HL-60 (cell line): ENCODE measurements around the gene CFAP157.

Source experiments
- DNase-seq, 2 experiments: peaks; one replicate each; pipeline ENCODE4 v3.0.0-alpha.2; 2010 to 2020; ENCODE audit warnings: low read depth in 1 of 2, low spot score in 1 of 2
- H3K27ac ChIP-seq: fragments of 250-450 bp; sonication (Bioruptor Pico); replicated peaks from 2 replicates; pipeline ENCODE4 v1.5.1; 2020; ENCODE audit warnings: mild to moderate bottlenecking, moderate library complexity
- H3K27me3 ChIP-seq: fragments of 250-450 bp; sonication (Bioruptor Pico); 2 replicates; pipeline ENCODE4 v1.5.1; 2021; ENCODE audit warnings: mild to moderate bottlenecking, moderate library complexity; ENCODE audit not compliant: insufficient read depth, poor library complexity, severe bottlenecking
- H3K4me3 ChIP-seq: replicated peaks from 2 replicates; pipeline ENCODE4 v1.5.1; 2011; ENCODE audit warnings: mild to moderate bottlenecking, control low read depth, low read length; ENCODE audit not compliant: insufficient read depth
- GABPA ChIP-seq: IDR thresholded peaks from 2 replicates; pipeline ENCODE4 v1.6.1; 2012; ENCODE audit warnings: low read depth
- POLR2AphosphoS5 ChIP-seq: IDR thresholded peaks from 2 replicates; pipeline ENCODE4 v1.6.1; 2012; ENCODE audit warnings: low read depth
- SPI1 ChIP-seq: IDR thresholded peaks from 2 replicates; pipeline ENCODE4 v1.6.1; 2012; ENCODE audit warnings: low read depth, mild to moderate bottlenecking, borderline replicate concordance
- TF ChIP-seq, protein P1 (sequence below): IDR thresholded peaks from one replicate; pipeline ENCODE4 v1.5.1; 2011; ENCODE audit warnings: low read length, control low read depth, inconsistent platforms; ENCODE audit not compliant: insufficient read depth
- TF ChIP-seq, protein P2 (sequence below): IDR thresholded peaks from 2 replicates; pipeline ENCODE4 v1.6.1; 2012; ENCODE audit warnings: low read depth; ENCODE audit not compliant: insufficient replicate concordance

The CFAP157 gene

DNA sequence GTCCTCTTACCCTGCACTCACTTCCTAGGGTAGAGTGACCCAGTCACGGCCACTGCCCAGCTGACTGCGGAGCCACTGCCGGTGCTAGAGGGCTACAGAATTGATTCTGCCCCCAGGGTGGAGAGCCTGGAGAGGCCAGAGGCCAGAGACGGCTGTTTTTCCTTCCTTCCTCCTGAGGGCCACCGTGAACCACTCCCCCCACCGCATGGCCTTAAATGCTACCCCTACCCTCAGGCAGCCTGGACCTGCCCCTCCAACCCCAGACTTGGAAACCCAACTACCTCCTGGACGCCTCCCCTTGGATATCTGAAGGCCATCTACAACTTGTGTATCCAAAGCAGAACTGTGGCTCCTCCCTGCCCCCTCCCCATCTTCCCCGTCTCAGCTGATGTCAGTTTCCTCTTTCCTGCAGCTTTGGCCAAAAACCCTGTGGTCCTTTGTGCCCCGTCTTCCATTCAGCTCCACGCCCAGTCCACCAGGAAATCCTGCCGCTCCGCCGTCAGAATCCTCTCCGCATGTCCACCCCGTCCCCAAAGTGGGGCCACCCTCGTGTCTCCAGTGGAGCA, 55.4 kb downstream of the CFAP157 start:
- TF ChIP-seq GABPA (no peak), POLR2AphosphoS5 (no peak), SPI1 (peak; percentile 46; the same call in 1 of the 2 replicates)
- TF ChIP-seq, protein P1, sequence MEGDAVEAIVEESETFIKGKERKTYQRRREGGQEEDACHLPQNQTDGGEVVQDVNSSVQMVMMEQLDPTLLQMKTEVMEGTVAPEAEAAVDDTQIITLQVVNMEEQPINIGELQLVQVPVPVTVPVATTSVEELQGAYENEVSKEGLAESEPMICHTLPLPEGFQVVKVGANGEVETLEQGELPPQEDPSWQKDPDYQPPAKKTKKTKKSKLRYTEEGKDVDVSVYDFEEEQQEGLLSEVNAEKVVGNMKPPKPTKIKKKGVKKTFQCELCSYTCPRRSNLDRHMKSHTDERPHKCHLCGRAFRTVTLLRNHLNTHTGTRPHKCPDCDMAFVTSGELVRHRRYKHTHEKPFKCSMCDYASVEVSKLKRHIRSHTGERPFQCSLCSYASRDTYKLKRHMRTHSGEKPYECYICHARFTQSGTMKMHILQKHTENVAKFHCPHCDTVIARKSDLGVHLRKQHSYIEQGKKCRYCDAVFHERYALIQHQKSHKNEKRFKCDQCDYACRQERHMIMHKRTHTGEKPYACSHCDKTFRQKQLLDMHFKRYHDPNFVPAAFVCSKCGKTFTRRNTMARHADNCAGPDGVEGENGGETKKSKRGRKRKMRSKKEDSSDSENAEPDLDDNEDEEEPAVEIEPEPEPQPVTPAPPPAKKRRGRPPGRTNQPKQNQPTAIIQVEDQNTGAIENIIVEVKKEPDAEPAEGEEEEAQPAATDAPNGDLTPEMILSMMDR, result no peak
- TF ChIP-seq, protein P2, sequence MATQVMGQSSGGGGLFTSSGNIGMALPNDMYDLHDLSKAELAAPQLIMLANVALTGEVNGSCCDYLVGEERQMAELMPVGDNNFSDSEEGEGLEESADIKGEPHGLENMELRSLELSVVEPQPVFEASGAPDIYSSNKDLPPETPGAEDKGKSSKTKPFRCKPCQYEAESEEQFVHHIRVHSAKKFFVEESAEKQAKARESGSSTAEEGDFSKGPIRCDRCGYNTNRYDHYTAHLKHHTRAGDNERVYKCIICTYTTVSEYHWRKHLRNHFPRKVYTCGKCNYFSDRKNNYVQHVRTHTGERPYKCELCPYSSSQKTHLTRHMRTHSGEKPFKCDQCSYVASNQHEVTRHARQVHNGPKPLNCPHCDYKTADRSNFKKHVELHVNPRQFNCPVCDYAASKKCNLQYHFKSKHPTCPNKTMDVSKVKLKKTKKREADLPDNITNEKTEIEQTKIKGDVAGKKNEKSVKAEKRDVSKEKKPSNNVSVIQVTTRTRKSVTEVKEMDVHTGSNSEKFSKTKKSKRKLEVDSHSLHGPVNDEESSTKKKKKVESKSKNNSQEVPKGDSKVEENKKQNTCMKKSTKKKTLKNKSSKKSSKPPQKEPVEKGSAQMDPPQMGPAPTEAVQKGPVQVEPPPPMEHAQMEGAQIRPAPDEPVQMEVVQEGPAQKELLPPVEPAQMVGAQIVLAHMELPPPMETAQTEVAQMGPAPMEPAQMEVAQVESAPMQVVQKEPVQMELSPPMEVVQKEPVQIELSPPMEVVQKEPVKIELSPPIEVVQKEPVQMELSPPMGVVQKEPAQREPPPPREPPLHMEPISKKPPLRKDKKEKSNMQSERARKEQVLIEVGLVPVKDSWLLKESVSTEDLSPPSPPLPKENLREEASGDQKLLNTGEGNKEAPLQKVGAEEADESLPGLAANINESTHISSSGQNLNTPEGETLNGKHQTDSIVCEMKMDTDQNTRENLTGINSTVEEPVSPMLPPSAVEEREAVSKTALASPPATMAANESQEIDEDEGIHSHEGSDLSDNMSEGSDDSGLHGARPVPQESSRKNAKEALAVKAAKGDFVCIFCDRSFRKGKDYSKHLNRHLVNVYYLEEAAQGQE, result no peak
- no peak overlapping the region for H3K4me3 ChIP-seq
- no peaks in the 10 kb centered on the region for H3K27me3 ChIP-seq
- H3K27ac ChIP-seq, result peak overlapping the region; percentile 21
- peak in 1 of 2 experiments; percentile 72 for DNase-seq

DNA sequence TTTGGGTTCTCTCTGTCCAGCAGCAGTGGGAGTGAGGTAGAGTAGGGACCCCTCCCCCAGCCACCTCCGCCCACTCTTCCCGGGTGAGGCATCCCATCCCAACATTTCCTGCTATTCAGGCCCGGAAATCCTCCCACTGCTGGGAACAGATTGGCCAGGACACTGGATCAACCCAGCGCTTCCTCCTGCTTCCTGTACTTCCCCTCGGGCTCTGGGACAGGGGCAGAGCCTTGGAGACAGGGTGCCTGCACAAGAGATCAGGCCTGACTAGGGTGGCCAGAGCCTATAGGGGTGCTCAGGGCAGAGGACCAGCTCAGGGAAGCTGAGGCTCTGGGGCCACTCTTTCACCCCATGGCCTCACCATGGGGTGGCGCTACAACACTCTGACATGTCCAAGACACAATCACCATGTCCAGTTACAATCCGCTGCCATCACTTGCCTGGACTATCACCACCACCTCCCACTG, 57.2 kb downstream of the CFAP157 start:
- Histone ChIP-seq H3K4me3 (no peak overlapping the region), H3K27ac (no peak overlapping the region), H3K27me3 (no peaks in the 10 kb centered on the region)
- DNase-seq, result peak in 1 of 2 experiments; percentile 51
- TF ChIP-seq SPI1 (no peak), GABPA (no peak), POLR2AphosphoS5 (no peak)
- TF ChIP-seq, protein P1, result peak; percentile 33
- TF ChIP-seq, protein P2, result no peak

DNA sequence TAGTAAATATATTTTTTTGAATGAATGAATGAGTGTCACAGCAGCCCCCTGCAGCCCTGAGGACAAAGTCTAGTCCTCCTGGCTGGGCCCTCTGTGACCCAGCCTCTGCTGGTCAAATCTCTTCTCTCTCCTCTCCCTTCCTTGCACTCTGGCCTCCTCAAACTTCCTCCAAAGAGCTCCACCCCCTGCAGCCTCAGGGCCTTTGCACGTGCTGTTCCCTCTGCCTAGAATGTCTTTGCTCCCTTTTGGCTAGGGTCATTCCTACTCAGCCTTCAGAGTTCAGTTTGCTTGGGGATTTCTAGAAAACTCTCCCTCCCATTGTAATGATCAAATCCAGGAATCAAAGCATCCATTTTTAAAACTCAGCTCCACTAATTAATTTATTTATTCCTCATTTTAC, 58.6 kb downstream of the CFAP157 start:
- no peak for DNase-seq
- H3K27me3 ChIP-seq, result no peaks in the 10 kb centered on the region
- no peak overlapping the region for H3K27ac ChIP-seq
- TF ChIP-seq GABPA (no peak), SPI1 (no peak), POLR2AphosphoS5 (no peak)
- TF ChIP-seq, protein P2, result no peak
- TF ChIP-seq, protein P1, result no peak
- H3K4me3 ChIP-seq, result no peak overlapping the region
